Mammary epithelial cell (primary cell): ENCODE results near the gene PDGFA.

ENCODE experiments used
- EZH2 ChIP-seq: IDR thresholded peaks from 2 replicates; pipeline ENCODE4 v1.6.1; 2012; ENCODE audit warnings: low read length, inconsistent platforms, borderline replicate concordance
- TF ChIP-seq, protein P1 (sequence below), 2 donors: IDR thresholded peaks in 1 of 2; conservative IDR thresholded peaks in 1 of 2; 2 replicates each; pipeline ENCODE4 v1.5.1; 2011 to 2012; ENCODE audit warnings: inconsistent platforms in 2 of 2, low read length in 2 of 2, mild to moderate bottlenecking in 2 of 2, control low read depth in 1 of 2, low read depth in 1 of 2; ENCODE audit not compliant: insufficient read depth in 1 of 2; ENCODE audit errors: extremely low read depth in 1 of 2

DNA sequence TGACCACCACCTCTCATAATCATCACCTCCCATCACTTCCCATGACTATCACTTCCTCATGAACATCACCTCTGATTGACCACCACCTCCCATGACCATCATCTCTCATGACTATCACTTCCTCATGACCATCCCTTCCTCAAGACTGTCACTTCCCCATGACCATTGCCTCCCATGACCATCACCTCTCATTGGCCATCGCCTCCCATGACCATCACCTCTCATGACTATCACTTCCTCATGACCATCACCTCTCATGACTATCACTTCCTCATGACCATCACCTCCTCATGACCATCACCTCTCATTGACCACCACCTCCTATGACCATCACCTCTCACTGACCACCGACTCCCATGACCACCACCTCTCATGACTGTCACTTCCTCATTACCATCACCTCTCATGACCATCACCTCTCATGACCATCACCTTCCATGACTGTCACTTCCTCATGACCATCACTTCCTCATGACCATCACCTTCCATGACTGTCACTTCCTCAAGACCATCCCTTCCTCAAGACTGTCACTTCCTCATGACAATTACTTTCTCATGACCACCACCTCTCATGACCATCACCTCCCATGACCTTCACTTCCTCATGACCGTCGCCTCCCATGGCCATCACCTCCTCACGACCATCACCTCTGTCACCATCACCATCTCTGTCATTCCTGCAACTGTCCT lies 51.6 kb downstream of the PDGFA start:
- TF ChIP-seq, protein P1, sequence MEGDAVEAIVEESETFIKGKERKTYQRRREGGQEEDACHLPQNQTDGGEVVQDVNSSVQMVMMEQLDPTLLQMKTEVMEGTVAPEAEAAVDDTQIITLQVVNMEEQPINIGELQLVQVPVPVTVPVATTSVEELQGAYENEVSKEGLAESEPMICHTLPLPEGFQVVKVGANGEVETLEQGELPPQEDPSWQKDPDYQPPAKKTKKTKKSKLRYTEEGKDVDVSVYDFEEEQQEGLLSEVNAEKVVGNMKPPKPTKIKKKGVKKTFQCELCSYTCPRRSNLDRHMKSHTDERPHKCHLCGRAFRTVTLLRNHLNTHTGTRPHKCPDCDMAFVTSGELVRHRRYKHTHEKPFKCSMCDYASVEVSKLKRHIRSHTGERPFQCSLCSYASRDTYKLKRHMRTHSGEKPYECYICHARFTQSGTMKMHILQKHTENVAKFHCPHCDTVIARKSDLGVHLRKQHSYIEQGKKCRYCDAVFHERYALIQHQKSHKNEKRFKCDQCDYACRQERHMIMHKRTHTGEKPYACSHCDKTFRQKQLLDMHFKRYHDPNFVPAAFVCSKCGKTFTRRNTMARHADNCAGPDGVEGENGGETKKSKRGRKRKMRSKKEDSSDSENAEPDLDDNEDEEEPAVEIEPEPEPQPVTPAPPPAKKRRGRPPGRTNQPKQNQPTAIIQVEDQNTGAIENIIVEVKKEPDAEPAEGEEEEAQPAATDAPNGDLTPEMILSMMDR (conservative IDR thresholded peaks at IDR 0.05 in 1 of 2, IDR thresholded peaks at IDR 0.05 in 1 of 2; ENCODE audit: extremely low read depth in 1 of 2, insufficient read depth in 1 of 2, low read depth in 1 of 2, low read length in 2 of 2) = no peak
- no peak for TF ChIP-seq EZH2
